Left lobe of liver (tissue), 2 donors: ENCODE measurements around the gene NCAPG2. TPM values are rescaled to one million over a fixed set of nuclear protein-coding genes. Genes with fewer than 3 reads are reported as not detected.

ENCODE experiments used
- ATAC-seq: fragments of 200-7000 bp; cut with Tn5 transposase; one replicate; pipeline ENCODE4 v1.9.1; 2020; ENCODE audit warnings: mild to moderate bottlenecking, moderate library complexity
- DNase-seq: peaks from one replicate; pipeline ENCODE4 v3.0.0-alpha.2; 2020; ENCODE audit warnings: low spot score
- total RNA-seq: library from RNA; stranded (reverse); gene quantifications from one replicate; pipeline ENCODE4 v1.2.1, GENCODE V29; 2021
- donor health status: DM: no; HTN: no; CAD: no; lungs with moderate emphysema.
- donor health status: DM: no; HTN: yes; CAD: no.

Gene NCAPG2
- total RNA-seq, result 4.0 TPM

GRCh38 chr7:158704524-158705233 lies at the start of gene NCAPG2:
TSS of gene NCAPG2 (minus strand) at chr7:158704804. CDS start at chr7:158701899, 2,905 bp downstream.
- DNase-seq (peak; percentile 99), ATAC-seq (peak; percentile 98)

- no peak for ATAC-seq
- peak; percentile 19 for DNase-seq
These were observed 49.3 kb upstream of the NCAPG2 start for GRCh38 chr7:158753900-158754299.

- ATAC-seq, result no peak
- DNase-seq, result no peak
These were observed 47.1 kb upstream of the NCAPG2 start for GRCh38 chr7:158751751-158752150.

- ATAC-seq, result no peak
These were observed 46.6 kb upstream of the NCAPG2 start for GRCh38 chr7:158751199-158751598.

GRCh38 chr7:158750702-158751101 lies 46.1 kb upstream of the NCAPG2 start:
- DNase-seq, result no peak
- ATAC-seq, result no peak

More at GRCh38 chr7:158751199-158751598, 46.6 kb upstream of the NCAPG2 start:
- no peak for DNase-seq

GRCh38 chr7:158749396-158749795 lies 44.8 kb upstream of the NCAPG2 start:
- no peak for ATAC-seq
- no peak for DNase-seq

- no peak for ATAC-seq
- DNase-seq, result no peak
These were observed 43.7 kb upstream of the NCAPG2 start for GRCh38 chr7:158748335-158748734.

- no peak for DNase-seq
- ATAC-seq, result no peak
These were observed 42.8 kb upstream of the NCAPG2 start for GRCh38 chr7:158747408-158747807.

- DNase-seq (no peak), ATAC-seq (no peak)
These were observed 42.4 kb upstream of the NCAPG2 start for GRCh38 chr7:158746957-158747356.

GRCh38 chr7:158745057-158745715 lies 40.6 kb upstream of the NCAPG2 start:
- DNase-seq, result no peak
- ATAC-seq, result no peak

- DNase-seq, result no peak
- no peak for ATAC-seq
These were observed 39.5 kb upstream of the NCAPG2 start for GRCh38 chr7:158744070-158744469.

GRCh38 chr7:158743219-158743618 lies 38.6 kb upstream of the NCAPG2 start:
- no peak for DNase-seq
- no peak for ATAC-seq

GRCh38 chr7:158742065-158742821 lies 37.6 kb upstream of the NCAPG2 start:
- ATAC-seq (no peak), DNase-seq (no peak)

GRCh38 chr7:158741294-158741666 lies 36.7 kb upstream of the NCAPG2 start:
- no peak for ATAC-seq
- DNase-seq, result no peak

- DNase-seq, result no peak
- ATAC-seq, result no peak
These were observed 36.2 kb upstream of the NCAPG2 start for GRCh38 chr7:158740657-158741293.

- ATAC-seq (peak; percentile 10), DNase-seq (no peak)
These were observed 35.5 kb upstream of the NCAPG2 start for GRCh38 chr7:158740013-158740656.

- no peak for ATAC-seq
These were observed 34.2 kb upstream of the NCAPG2 start for GRCh38 chr7:158738841-158739240.

GRCh38 chr7:158737064-158737695 lies 32.6 kb upstream of the NCAPG2 start:
- ATAC-seq (no peak), DNase-seq (no peak)

More at GRCh38 chr7:158738841-158739240, 34.2 kb upstream of the NCAPG2 start:
- DNase-seq, result no peak

- no peak for ATAC-seq
- no peak for DNase-seq
These were observed 31.3 kb upstream of the NCAPG2 start for GRCh38 chr7:158735935-158736334.

- ATAC-seq (no peak), DNase-seq (no peak)
These were observed 30.3 kb upstream of the NCAPG2 start for GRCh38 chr7:158734861-158735260.
